Colonic mucosa (tissue), 4 donors: ENCODE data around the gene C19orf67. TPM values are rescaled to one million over a fixed set of nuclear protein-coding genes. Genes with fewer than 3 reads are reported as not detected.
"Not testable (repeated sequence)": the region's sequence is repeated elsewhere in the genome, so short reads cannot be mapped to it uniquely, and the experiment has no call there.

Source experiments
- DNase-seq: peaks from one replicate; pipeline ENCODE4 v3.0.0-alpha.2; 2020
- H3K27ac ChIP-seq: fragments of 200-600 bp; one replicate; pipeline ENCODE4 v1.8.0; 2021
- H3K27me3 ChIP-seq: fragments of 200-600 bp; one replicate; pipeline ENCODE4 v1.8.0; 2021
- H3K36me3 ChIP-seq: fragments of 200-600 bp; one replicate; pipeline ENCODE4 v1.8.0; 2021
- H3K4me1 ChIP-seq: fragments of 200-600 bp; one replicate; pipeline ENCODE4 v1.8.0; 2021; ENCODE audit warnings: mild to moderate bottlenecking
- H3K4me3 ChIP-seq: fragments of 200-600 bp; one replicate; pipeline ENCODE4 v1.8.0; 2021
- H3K9ac ChIP-seq, 2 donors: one replicate each; pipeline ENCODE4 v1.7.0; 2013; ENCODE audit warnings: control low read depth in 2 of 2, low read depth in 2 of 2, low read length in 2 of 2
- H3K9me3 ChIP-seq: fragments of 200-600 bp; one replicate; pipeline ENCODE4 v1.8.0; 2021
- CTCF ChIP-seq: fragments of 200-600 bp; IDR thresholded peaks from one replicate; pipeline ENCODE4 v1.8.0; 2022; ENCODE audit warnings: antibody characterized with exemption, mild to moderate bottlenecking
- intact Hi-C: fragments of 100-400 bp; cut with DNase I; formaldehyde crosslinking; loops from one replicate; pipeline ENCODE4 v1.14.1; 2022
- total RNA-seq, 2 donors: library from RNA; stranded (reverse); fragmentation: NEBNext Ultra II Directional in 1 of 2; extraction: Animal tissue kit (Norgen Biotek cat#: 25700) in 1 of 2; gene quantifications; one replicate each; pipeline ENCODE4 v1.2.1, GENCODE V29; 2021
- donor health status: healthy.
- donor health status: DM: no; HTN: no; CAD: no.
- donor health status: DM: no; HTN: no; CAD: no.

C19orf67 gene
- total RNA-seq, 2 donors from 2014 or later: 0.19 TPM; not detected in 1

GRCh38 chr19:14035706-14036105, 49.9 kb downstream of the C19orf67 start:
- no peak for DNase-seq
- no peaks in the 10 kb centered on the region for H3K9me3 ChIP-seq
- TF ChIP-seq CTCF: no peak
- H3K36me3 ChIP-seq: no peaks in the 10 kb centered on the region
- H3K4me1 ChIP-seq: no peaks in the 10 kb centered on the region
- no peak overlapping the region for H3K9ac ChIP-seq
- no peak overlapping the region for H3K27ac ChIP-seq
- no peaks in the 10 kb centered on the region for H3K27me3 ChIP-seq
- intact Hi-C loops: no loop called here
- no peak overlapping the region for H3K4me3 ChIP-seq

DNA sequence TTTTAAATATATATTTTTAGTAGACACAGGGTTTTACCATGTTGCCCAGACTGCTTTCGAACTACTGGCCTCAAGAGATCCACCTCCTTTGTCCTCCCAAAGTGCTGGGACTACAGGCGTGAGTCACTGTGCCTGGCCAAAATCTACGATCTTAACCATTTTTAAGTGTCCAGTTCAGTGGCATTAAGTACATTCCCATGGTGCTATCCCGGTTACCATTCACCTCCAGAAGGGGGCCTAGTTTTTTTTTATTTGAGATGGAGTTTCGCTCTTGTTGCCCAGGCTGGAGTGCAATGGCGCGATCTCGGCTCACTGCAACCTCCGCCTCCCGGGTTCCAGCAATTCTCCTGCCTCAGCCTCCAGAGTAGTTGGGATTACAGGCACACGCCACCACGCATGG, 50.4 kb downstream of the C19orf67 start:
- H3K36me3 ChIP-seq, H3K4me1 ChIP-seq, H3K4me3 ChIP-seq, H3K9ac ChIP-seq, H3K9me3 ChIP-seq, DNase-seq, intact Hi-C loops, H3K27me3 ChIP-seq, H3K27ac ChIP-seq: not testable (repeated sequence)

DNA sequence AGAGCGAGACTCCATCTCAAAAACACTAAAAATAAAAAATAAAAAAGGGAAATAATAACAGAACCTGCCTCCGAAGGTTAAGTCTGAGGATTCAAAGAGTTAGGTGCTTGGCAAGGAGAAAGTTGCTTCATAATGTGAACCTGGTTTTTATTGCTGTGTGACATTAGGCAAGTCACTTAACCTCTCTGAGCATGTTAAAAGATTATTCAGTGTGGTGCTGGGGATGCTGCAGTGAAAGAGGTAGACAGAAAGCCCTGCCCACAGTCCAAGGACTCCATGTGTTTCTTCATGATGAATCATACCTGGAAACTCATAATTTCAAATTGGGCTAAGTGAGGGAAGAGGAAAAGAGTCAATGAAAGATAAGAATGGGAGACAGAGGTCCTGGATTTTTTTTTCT, 51.6 kb downstream of the C19orf67 start:
- DNase-seq: no peak
- Histone ChIP-seq H3K27me3 (no peaks in the 10 kb centered on the region), H3K4me1 (no peaks in the 10 kb centered on the region), H3K9ac (no peak overlapping the region), H3K9me3 (no peaks in the 10 kb centered on the region), H3K36me3 (no peaks in the 10 kb centered on the region), H3K27ac (no peak overlapping the region), H3K4me3 (no peak overlapping the region)
- intact Hi-C loops: no loop called here
- TF ChIP-seq CTCF: no peak

- intact Hi-C loops: no loop called here
- Histone ChIP-seq H3K9ac (peak within 1 kb of the TSS; percentile 61 to 85), H3K36me3 (no peaks in the 10 kb centered on the region), H3K27me3 (no peaks in the 10 kb centered on the region), H3K4me1 (no peaks in the 10 kb centered on the region), H3K27ac (peak within 1 kb of the TSS; percentile 54), H3K4me3 (peak within 1 kb of the TSS; percentile 66), H3K9me3 (no peaks in the 10 kb centered on the region)
- TF ChIP-seq CTCF: peak; percentile 69
- peak; percentile 78 for DNase-seq
Observed at GRCh38 chr19:14031719-14032480, 53.7 kb downstream of the C19orf67 start, which contains the start of gene IL27RA. TSS of gene IL27RA (plus strand) at chr19:14031762. CDS start at chr19:14031873, 111 bp downstream.

Other genes with a start within 250 kb of the C19orf67 start
- gene NANOS3, start 208.6 kb downstream of the C19orf67 start, total RNA-seq: not detected
- 10 to 100 TPM in 1 of 2 donors, 1 to 10 TPM in 1; 5.9 to 20.0 TPM for gene BRME1, start 179.7 kb downstream of the C19orf67 start, total RNA-seq
- gene CC2D1A, start 179.6 kb downstream of the C19orf67 start, total RNA-seq: 100 to 1,000 TPM in 1 of 2 donors, 10 to 100 TPM in 1; 81.0 to 123 TPM
- gene PODNL1, start 147.4 kb downstream of the C19orf67 start, total RNA-seq: 1 to 10 TPM; 4.1 to 4.4 TPM
- 10 to 100 TPM; 30.2 to 55.1 TPM for gene DCAF15, start 133.3 kb downstream of the C19orf67 start, total RNA-seq
- gene RFX1, start 79.5 kb downstream of the C19orf67 start, total RNA-seq: 10 to 100 TPM; 13.1 to 20.9 TPM
- not detected for gene RLN3, start 57.6 kb downstream of the C19orf67 start, total RNA-seq
- gene IL27RA, start 54.0 kb downstream of the C19orf67 start, total RNA-seq: 1 to 10 TPM; 2.5 to 3.2 TPM
- gene PALM3, start 23.7 kb downstream of the C19orf67 start, total RNA-seq: 1 to 10 TPM in 1 of 2 donors, under 1 TPM in 1; 0.37 to 1.6 TPM
- 10 to 100 TPM; 32.7 to 50.0 TPM for gene MISP3, start 13.0 kb downstream of the C19orf67 start, total RNA-seq
- gene SAMD1, start 5.0 kb upstream of the C19orf67 start, total RNA-seq: 10 to 100 TPM; 52.9 to 91.3 TPM
- 10 to 100 TPM; 71.0 to 89.3 TPM for gene PRKACA, start 32.0 kb upstream of the C19orf67 start, total RNA-seq
- 10 to 100 TPM; 12.9 to 64.0 TPM for gene ASF1B, start 50.8 kb upstream of the C19orf67 start, total RNA-seq
- gene ADGRL1, start 120.4 kb upstream of the C19orf67 start, total RNA-seq: 10 to 100 TPM; 18.4 to 28.0 TPM